GM12874 (cell line): ENCODE results near the gene KRTAP10-2.

Experiments
- CTCF ChIP-seq: IDR thresholded peaks from 2 replicates; pipeline ENCODE4 v1.5.1; 2011; ENCODE audit warnings: low read depth, mild to moderate bottlenecking, control low read depth, low read length, moderate library complexity; ENCODE audit not compliant: insufficient read depth

KRTAP10-2 gene

GRCh38 chr21:44525391-44526095 lies 25.8 kb downstream of the KRTAP10-2 start:
- TF ChIP-seq CTCF, result no peak

GRCh38 chr21:44524414-44525371 lies 26.6 kb downstream of the KRTAP10-2 start:
- no peak for TF ChIP-seq CTCF

- TF ChIP-seq CTCF, result no peak
These were observed 27.5 kb downstream of the KRTAP10-2 start for GRCh38 chr21:44523567-44524413.

GRCh38 chr21:44522753-44523204 lies 28.5 kb downstream of the KRTAP10-2 start:
- TF ChIP-seq CTCF, result no peak

GRCh38 chr21:44521928-44522752 lies 29.2 kb downstream of the KRTAP10-2 start:
- TF ChIP-seq CTCF, result no peak

- no peak for TF ChIP-seq CTCF
These were observed 29.9 kb downstream of the KRTAP10-2 start for GRCh38 chr21:44521301-44521927.
